Activated CD8-positive, alpha-beta memory T cell treated with anti-CD3 and anti-CD28 coated beads for 36 hours (primary cell): Measurements from ENCODE around the gene PPP1R9A. TPM values are rescaled to one million over a fixed set of nuclear protein-coding genes. Genes with fewer than 3 reads are reported as not detected.
"Not testable (repeated sequence)": the region's sequence is repeated elsewhere in the genome, so short reads cannot be mapped to it uniquely, and the experiment has no call there.

Source experiments
- CTCF ChIA-PET: fragments of 350-600 bp; sonication (Branson Sonifier 250); formaldehyde crosslinking; loops from one replicate; lab custom pipeline; 2021; ENCODE audit warnings: antibody characterized with exemption; lab: Charles Lee
- POLR2A ChIA-PET: fragments of 350-600 bp; sonication (Branson Sonifier 250); formaldehyde crosslinking; loops from one replicate; lab custom pipeline; 2021; ENCODE audit warnings: antibody characterized with exemption; lab: Charles Lee
- total RNA-seq, 2 experiments: library from RNA; stranded (reverse); gene quantifications; one replicate each; pipeline ENCODE4 v1.2.3, GENCODE V29; 2021

Gene PPP1R9A
- total RNA-seq, 2 experiments from 2014 or later: 0.08 to 0.15 TPM

- POLR2A ChIA-PET: no interaction called here
- CTCF ChIA-PET: no interaction called here
Observed at GRCh38 chr7:94970085-94970576, 62.7 kb downstream of the PPP1R9A start.

DNA sequence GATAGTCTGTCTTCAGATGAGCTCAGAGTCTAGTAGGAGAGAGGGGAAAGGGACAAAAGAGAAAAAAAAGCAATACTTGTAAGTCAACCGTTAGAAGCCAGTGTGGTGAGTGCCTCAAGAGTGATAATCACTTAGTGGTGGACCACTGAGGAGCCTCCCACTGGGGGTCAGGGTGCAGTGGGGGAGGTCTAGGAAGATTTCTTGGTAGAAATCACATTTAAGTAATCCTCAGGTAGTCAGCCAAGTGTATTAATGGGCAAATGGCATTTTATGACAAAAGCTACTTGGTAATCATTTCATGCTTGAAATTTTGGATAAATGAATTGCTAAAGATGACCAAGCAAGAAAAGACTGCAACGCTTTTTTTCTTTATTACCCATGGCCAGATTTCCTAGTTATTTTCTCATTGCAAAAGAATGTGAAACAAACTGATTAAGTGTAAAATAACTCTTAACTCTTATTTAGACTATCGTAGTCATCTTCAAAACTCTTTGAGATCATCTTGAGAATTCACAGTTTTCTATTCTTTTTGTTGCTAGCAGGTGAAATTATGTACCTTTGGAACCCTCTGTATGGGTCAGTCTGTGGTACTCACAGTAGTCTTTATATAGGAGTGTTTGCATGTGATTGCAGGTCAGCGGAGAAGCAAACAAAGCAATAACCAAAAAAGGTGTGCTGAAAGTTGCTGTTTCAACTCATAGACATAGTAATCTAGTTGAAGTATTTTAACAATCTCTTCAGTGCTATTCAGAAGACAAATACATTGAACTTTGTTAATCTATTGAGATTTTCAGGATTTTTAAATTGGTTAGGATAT lies 63.9 kb downstream of the PPP1R9A start:
- POLR2A ChIA-PET: no interaction called here
- CTCF ChIA-PET: interaction anchor here (0.7 kb wide), 1 partner anchor 42 kb away, joined by 4 read pairs; no protein-coding TSS in a partner anchor

DNA sequence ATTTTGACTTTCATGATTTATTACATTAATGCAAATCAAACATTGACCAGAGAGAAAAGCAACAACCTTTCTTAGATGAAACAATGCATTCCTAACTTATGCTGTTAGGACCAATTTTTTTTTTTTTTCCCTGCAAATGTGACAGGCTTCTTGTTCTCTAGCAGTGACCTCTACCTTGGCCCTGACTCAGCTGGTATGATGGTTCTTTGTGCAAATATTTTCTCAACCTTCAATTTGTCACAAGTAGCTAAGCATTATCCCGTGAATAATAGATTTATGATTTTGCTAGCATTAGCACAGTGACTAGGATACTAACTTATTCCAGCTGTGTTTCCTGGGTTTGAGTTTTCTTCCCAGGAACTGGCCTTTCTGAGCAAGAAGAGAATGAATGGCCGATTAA lies 64.9 kb downstream of the PPP1R9A start:
- CTCF ChIA-PET: no interaction called here
- POLR2A ChIA-PET: no interaction called here

DNA sequence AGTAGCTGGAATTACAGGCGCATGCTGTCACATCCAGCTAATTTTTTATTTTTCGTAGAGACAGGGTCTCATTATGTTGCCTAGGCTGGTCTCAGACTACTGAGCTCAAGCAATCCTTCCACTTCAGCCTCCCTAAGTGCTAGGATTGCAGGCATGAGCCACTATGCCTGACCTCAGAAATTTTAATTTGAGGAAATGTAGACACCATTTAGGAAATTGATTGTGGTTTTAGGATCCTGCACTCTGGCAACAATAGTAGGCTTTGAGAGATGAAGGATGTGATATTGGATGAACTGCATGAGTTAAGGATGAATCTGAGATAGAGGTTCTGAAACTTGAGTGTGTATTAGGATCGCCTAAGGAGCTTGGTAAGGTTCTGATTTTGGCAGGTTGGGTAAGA lies 66.5 kb downstream of the PPP1R9A start:
- ChIA-PET POLR2A (no interaction called here), CTCF (no interaction called here)

GRCh38 chr7:94974423-94974822 lies 67.0 kb downstream of the PPP1R9A start:
- CTCF ChIA-PET: interaction anchor here (0.6 kb wide), 1 partner anchor 211 kb away, joined by 4 read pairs; no protein-coding TSS in a partner anchor
- POLR2A ChIA-PET: no interaction called here

- ChIA-PET CTCF (no interaction called here), POLR2A (no interaction called here)
Observed at GRCh38 chr7:94975336-94975735, 67.9 kb downstream of the PPP1R9A start.

- POLR2A ChIA-PET: interaction anchor here (0.6 kb wide), 1 partner anchor 1841 kb away, joined by 3 read pairs; no protein-coding TSS in a partner anchor
Observed at GRCh38 chr7:94980418-94981142, 73.2 kb downstream of the PPP1R9A start.

GRCh38 chr7:94995921-94996320 lies 88.5 kb downstream of the PPP1R9A start:
- CTCF ChIA-PET: no interaction called here

More at GRCh38 chr7:94980418-94981142, 73.2 kb downstream of the PPP1R9A start:
- CTCF ChIA-PET: no interaction called here

DNA sequence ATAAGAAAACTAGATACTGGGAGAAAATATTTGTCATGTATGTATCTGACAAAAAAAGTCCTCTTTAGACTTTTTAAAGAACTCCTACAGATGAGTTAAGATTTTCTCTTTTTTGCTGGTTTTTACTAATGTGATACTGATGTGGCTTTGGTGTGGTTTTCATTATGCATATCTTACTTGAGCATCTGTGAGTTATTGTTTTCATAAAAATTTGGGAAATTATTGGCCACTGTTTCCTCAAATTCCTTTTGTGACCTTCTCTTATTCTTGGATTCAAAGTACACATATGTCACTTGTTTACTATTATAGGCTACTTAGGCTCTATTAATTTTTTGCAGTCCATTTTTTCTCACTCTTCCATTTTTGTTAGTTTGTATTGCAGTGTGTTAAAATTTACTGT lies 89.0 kb downstream of the PPP1R9A start:
- ChIA-PET POLR2A (no interaction called here), CTCF (no interaction called here)

More at GRCh38 chr7:94995921-94996320, 88.5 kb downstream of the PPP1R9A start:
- POLR2A ChIA-PET: no interaction called here

DNA sequence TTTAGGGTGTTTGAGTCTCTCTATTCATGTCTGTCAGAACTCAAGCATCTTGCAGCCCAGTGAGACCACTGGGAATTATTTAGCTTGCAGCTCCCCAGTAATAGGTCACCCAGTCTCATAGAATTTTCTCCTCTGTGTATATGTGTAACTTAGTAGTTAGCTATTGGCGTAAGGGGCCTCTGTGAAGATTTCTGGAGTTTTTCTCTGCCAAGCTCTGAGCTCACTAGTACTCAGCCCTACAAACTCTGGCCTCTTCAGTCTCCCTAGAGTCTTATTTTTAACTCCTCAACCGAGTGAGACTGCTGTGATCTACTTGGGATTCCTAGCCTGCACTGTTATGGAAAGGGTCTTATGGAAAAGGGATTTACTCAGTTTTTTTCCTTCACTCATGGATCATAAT lies 90.2 kb downstream of the PPP1R9A start:
- CTCF ChIA-PET: no interaction called here

DNA sequence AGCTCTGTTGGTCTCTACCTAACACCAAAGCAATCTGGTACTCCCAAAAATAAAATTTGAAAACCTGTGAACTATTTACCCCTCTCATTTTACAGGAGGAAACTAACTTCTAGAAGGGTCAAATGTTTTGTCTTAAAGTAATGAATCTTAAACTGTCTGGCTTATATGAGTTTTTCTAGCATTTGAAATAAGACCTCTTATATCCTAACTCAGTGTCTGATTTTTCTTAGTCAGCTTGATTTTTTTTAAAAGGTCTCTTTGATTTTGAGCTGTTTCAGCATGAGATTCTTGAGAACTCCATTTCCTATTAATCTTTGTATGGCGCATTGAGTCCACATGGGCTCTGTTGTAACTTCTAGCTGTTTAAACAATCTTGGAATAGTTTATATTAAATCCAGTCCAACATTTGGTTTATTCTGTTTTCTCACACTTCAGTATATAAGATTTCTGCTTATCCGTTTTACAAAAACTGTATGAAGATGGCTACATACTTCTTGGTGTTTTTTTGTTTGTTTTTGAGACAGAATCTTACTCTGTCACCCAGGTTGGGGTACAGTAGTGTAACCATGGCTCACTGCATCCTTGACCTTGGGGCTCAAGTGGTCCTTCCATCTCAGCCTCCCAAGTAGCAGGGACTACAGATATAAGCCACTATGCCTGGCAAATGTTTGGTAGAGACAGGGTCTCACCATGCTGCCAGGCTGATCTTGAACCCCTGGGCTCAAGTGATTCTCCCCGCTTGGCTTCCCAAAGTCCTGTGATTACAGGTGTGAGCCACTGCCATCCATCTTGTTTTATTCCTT lies 91.1 kb downstream of the PPP1R9A start:
- CTCF ChIA-PET: no interaction called here

More for the DNA sequence above, 90.2 kb downstream of the PPP1R9A start:
- POLR2A ChIA-PET: no interaction called here

DNA sequence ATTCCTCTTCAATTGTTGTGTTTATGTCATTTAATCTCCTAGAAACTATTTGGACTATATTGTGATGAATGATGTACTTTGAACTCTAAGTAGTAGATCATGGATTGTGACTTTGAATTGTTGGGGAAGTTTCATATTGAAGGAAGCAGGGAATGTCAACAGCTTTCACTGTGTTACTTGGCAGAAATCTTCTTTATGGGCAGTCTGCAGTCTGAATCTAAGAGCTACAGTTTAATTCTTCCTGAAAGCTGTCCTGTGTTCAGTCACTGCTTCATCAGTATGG lies 91.6 kb downstream of the PPP1R9A start:
- POLR2A ChIA-PET: no interaction called here
- CTCF ChIA-PET: no interaction called here

More for the DNA sequence above, 91.1 kb downstream of the PPP1R9A start:
- POLR2A ChIA-PET: no interaction called here

DNA sequence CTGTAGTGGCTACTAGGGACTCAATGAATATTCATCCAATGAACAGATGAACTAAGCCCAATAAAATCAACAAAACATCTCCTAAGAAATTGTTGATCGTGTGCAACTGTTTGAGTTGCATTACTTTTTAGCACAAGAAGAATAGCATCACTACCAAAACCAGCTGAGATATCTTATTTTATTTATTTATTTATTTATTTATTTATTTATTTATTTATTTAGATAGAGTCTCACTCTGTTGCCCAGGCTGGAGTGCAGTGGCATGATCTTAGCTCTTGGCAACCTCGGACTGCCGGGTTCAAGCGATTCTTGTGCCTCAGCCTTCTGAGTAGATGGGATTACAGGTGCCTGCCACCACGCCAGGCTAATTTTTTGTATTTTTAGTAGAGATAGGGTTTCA lies 92.2 kb downstream of the PPP1R9A start:
- POLR2A ChIA-PET, CTCF ChIA-PET: not testable (repeated sequence)

DNA sequence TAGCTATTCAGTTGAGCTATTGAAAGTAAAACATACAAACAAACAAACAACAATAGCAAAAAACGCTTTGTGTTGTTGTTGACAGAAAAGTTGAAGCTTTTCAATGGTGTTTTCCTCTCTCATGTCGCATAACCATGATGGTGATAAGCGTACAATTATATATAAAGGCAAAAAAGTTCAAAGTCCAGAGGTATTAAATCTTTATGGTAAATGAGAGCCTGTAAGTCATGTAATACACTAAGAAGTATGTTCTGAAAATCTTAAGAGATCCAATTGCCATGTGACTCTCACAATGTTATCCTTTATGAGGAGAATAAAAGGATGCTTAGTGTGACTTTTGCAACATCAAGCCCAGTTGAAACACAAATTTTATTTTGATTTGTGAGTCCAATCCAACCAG lies 93.9 kb downstream of the PPP1R9A start:
- ChIA-PET CTCF (no interaction called here), POLR2A (no interaction called here)

DNA sequence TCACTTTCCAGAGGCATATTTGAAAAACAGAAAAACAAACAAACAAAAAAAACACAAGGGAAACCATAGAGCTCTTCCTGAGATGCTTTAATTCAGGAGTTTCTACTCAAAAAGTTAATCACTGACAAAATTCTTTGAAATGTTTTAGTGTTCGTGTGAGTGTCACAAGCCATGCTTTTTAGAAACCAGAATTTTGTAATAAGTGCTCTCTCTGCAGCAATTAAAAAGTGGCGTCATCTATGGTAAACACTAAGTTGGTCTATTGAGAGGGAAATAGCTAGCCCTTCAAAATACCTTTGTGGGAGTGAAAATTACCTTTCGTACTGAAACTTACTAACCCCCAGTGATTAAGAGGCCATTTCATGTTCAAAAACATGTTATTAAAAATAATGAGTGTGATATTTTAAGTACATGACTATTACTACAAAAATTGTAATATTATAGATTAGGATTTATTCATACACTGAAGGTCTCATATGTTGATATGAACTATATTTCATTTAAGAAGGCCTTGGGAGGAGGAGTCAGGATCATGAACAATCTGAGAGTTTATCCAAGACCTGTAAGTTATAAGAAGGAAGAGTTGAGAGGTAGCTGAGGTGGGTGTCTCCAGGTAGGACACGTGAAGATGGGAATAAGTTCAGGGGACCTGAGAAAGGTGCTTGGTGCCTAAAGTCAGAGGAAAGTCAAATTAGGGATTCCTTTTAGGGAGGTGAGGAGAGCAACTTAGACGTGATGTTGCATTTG lies 94.6 kb downstream of the PPP1R9A start:
- ChIA-PET CTCF (no interaction called here), POLR2A (no interaction called here)

- POLR2A ChIA-PET: no interaction called here
- CTCF ChIA-PET: no interaction called here
Observed at GRCh38 chr7:95002775-95003174, 95.4 kb downstream of the PPP1R9A start.

DNA sequence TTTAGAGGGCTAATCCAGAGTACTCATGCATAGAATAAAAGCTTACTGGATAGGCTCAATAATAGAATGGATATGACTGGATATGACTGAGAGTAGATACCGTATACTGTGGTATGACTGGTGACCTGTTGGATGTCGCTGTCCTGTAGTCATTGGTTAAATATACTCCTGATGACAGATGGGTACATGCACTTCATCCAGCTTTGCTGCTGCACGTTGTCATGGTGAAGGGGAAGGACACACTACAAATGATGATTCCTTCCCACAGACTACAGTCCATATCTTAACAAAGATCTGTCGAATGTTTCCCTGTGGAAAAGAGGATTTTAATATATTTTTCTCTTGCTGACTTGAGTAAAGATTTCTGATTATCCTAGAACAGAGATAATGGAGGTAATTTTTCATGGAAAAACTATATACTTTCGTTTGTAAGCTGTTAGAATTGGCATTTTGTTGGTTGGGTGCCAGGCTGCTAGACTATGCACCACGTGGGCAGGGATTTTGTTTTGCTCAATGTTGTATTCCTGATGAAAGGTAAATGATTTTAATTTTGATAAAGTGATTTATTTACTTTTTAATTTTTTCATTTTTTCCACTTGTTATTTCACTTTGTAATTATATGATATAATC lies 97.3 kb downstream of the PPP1R9A start:
- ChIA-PET POLR2A (no interaction called here), CTCF (no interaction called here)

- CTCF ChIA-PET: no interaction called here
- POLR2A ChIA-PET: no interaction called here
Observed at GRCh38 chr7:95006010-95006409, 98.6 kb downstream of the PPP1R9A start.

GRCh38 chr7:95008773-95009172 lies 101.4 kb downstream of the PPP1R9A start:
- POLR2A ChIA-PET, CTCF ChIA-PET: not testable (repeated sequence)
